SK-N-SH treated with all-trans-retinoic acid at 6 μM for 48 hours (cell line): ENCODE data around the gene SDHA.

Experiments used
- ATAC-seq: fragments of 200-7000 bp; cut with Tn5 transposase; 3 replicates; pipeline ENCODE4 v1.9.1; 2020; ENCODE audit warnings: mild to moderate bottlenecking, moderate library complexity
- BACH2 ChIP-seq: fragments of 250-450 bp; sonication (Bioruptor Pico); IDR thresholded peaks from 2 replicates; pipeline ENCODE4 v1.9.0; 2021; ENCODE audit warnings: mild to moderate bottlenecking, borderline replicate concordance
- CSDC2 ChIP-seq: fragments of 250-450 bp; sonication (Bioruptor Pico); IDR thresholded peaks from 2 replicates; pipeline ENCODE4 v1.5.0; 2020; ENCODE audit warnings: mild to moderate bottlenecking, moderate library complexity
- ISL1 ChIP-seq: fragments of 250-450 bp; sonication (Bioruptor Pico); IDR thresholded peaks from 2 replicates; pipeline ENCODE4 v2.1.2; 2022; ENCODE audit warnings: mild to moderate bottlenecking, moderate library complexity
- PPARA ChIP-seq: fragments of 250-450 bp; sonication (Bioruptor Pico); IDR thresholded peaks from 2 replicates; pipeline ENCODE4 v1.5.0; 2020; ENCODE audit warnings: mild to moderate bottlenecking, borderline replicate concordance
- RARB ChIP-seq: fragments of 250-450 bp; sonication (Bioruptor Pico); IDR thresholded peaks from 2 replicates; pipeline ENCODE4 v1.8.0; 2021; ENCODE audit warnings: mild to moderate bottlenecking, moderate library complexity
- SNAI2 ChIP-seq: fragments of 250-450 bp; sonication (Bioruptor Pico); IDR thresholded peaks from 2 replicates; pipeline ENCODE4 v1.5.0; 2020; ENCODE audit warnings: mild to moderate bottlenecking, moderate library complexity
- TOX ChIP-seq: fragments of 250-450 bp; sonication (Bioruptor Pico); IDR thresholded peaks from 2 replicates; pipeline ENCODE4 v1.8.0; 2021; ENCODE audit warnings: mild to moderate bottlenecking, moderate library complexity, borderline replicate concordance
- TSHZ2 ChIP-seq: fragments of 250-450 bp; sonication (Bioruptor Pico); IDR thresholded peaks from 2 replicates; pipeline ENCODE4 v1.5.0; 2020; ENCODE audit warnings: mild to moderate bottlenecking, moderate library complexity
- ZC3H10 ChIP-seq: fragments of 250-450 bp; sonication (Bioruptor Pico); IDR thresholded peaks from 2 replicates; pipeline ENCODE4 v1.5.1; 2021; ENCODE audit warnings: mild to moderate bottlenecking, moderate library complexity
- ZFP3 ChIP-seq: fragments of 250-450 bp; sonication (Bioruptor Pico); IDR thresholded peaks from 2 replicates; pipeline ENCODE4 v1.5.0; 2020; ENCODE audit warnings: mild to moderate bottlenecking, moderate library complexity
- ZFP30 ChIP-seq: fragments of 450-650 bp; formaldehyde crosslinking; IDR thresholded peaks from 2 replicates; pipeline ENCODE4 v1.5.0; 2022; ENCODE audit warnings: mild to moderate bottlenecking, moderate library complexity
- ZNF565 ChIP-seq: fragments of 450-650 bp; formaldehyde crosslinking; conservative IDR thresholded peaks from 2 replicates; pipeline ENCODE4 v1.5.0; 2020; ENCODE audit warnings: low read depth, mild to moderate bottlenecking, moderate library complexity
- ZNF70 ChIP-seq: fragments of 450-650 bp; formaldehyde crosslinking; IDR thresholded peaks from 2 replicates; pipeline ENCODE4 v1.5.0; 2020; ENCODE audit warnings: mild to moderate bottlenecking, moderate library complexity
- TF ChIP-seq, protein P1 (sequence below): fragments of 250-450 bp; sonication (Bioruptor Pico); IDR thresholded peaks from 2 replicates; pipeline ENCODE4 v1.5.1; 2020; ENCODE audit warnings: low read depth, mild to moderate bottlenecking, moderate library complexity
- TF ChIP-seq, protein P2 (sequence below): fragments of 250-450 bp; sonication (Bioruptor Pico); IDR thresholded peaks from 2 replicates; pipeline ENCODE4 v1.8.0; 2020; ENCODE audit warnings: mild to moderate bottlenecking, moderate library complexity, borderline replicate concordance
- TF ChIP-seq, protein P3 (sequence below): fragments of 250-450 bp; sonication (Bioruptor Pico); IDR thresholded peaks from 2 replicates; pipeline ENCODE4 v1.5.1; 2021; ENCODE audit warnings: mild to moderate bottlenecking, moderate library complexity

Gene SDHA

GRCh38 chr5:171801-172331, 46.3 kb upstream of the SDHA start:
- TF ChIP-seq, protein P1, sequence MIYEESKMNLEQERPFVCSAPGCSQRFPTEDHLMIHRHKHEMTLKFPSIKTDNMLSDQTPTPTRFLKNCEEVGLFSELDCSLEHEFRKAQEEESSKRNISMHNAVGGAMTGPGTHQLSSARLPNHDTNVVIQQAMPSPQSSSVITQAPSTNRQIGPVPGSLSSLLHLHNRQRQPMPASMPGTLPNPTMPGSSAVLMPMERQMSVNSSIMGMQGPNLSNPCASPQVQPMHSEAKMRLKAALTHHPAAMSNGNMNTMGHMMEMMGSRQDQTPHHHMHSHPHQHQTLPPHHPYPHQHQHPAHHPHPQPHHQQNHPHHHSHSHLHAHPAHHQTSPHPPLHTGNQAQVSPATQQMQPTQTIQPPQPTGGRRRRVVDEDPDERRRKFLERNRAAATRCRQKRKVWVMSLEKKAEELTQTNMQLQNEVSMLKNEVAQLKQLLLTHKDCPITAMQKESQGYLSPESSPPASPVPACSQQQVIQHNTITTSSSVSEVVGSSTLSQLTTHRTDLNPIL = no peak
- TF ChIP-seq ZC3H10 (CRISPR knock-in tag) = no peak
- TF ChIP-seq, protein P2, sequence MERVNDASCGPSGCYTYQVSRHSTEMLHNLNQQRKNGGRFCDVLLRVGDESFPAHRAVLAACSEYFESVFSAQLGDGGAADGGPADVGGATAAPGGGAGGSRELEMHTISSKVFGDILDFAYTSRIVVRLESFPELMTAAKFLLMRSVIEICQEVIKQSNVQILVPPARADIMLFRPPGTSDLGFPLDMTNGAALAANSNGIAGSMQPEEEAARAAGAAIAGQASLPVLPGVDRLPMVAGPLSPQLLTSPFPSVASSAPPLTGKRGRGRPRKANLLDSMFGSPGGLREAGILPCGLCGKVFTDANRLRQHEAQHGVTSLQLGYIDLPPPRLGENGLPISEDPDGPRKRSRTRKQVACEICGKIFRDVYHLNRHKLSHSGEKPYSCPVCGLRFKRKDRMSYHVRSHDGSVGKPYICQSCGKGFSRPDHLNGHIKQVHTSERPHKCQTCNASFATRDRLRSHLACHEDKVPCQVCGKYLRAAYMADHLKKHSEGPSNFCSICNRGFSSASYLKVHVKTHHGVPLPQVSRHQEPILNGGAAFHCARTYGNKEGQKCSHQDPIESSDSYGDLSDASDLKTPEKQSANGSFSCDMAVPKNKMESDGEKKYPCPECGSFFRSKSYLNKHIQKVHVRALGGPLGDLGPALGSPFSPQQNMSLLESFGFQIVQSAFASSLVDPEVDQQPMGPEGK (CRISPR knock-in tag) = no peak
- TF ChIP-seq TSHZ2 (CRISPR knock-in tag) = no peak
- no peak for TF ChIP-seq CSDC2 (CRISPR knock-in tag)
- TF ChIP-seq BACH2 (CRISPR knock-in tag) = no peak
- no peak for TF ChIP-seq ZFP3 (CRISPR knock-in tag)
- TF ChIP-seq, protein P3, sequence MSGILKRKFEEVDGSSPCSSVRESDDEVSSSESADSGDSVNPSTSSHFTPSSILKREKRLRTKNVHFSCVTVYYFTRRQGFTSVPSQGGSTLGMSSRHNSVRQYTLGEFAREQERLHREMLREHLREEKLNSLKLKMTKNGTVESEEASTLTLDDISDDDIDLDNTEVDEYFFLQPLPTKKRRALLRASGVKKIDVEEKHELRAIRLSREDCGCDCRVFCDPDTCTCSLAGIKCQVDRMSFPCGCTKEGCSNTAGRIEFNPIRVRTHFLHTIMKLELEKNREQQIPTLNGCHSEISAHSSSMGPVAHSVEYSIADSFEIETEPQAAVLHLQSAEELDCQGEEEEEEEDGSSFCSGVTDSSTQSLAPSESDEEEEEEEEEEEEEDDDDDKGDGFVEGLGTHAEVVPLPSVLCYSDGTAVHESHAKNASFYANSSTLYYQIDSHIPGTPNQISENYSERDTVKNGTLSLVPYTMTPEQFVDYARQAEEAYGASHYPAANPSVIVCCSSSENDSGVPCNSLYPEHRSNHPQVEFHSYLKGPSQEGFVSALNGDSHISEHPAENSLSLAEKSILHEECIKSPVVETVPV = no peak
- no peak for TF ChIP-seq ISL1 (CRISPR knock-in tag)
- no peak for TF ChIP-seq PPARA
- TF ChIP-seq TOX (CRISPR knock-in tag) = no peak
- no peak for TF ChIP-seq SNAI2
- no peak for TF ChIP-seq ZFP30 (CRISPR knock-in tag)
- no peak for TF ChIP-seq RARB (CRISPR knock-in tag)
- TF ChIP-seq ZNF70 (CRISPR knock-in tag) = no peak
- ATAC-seq = no peak

DNA sequence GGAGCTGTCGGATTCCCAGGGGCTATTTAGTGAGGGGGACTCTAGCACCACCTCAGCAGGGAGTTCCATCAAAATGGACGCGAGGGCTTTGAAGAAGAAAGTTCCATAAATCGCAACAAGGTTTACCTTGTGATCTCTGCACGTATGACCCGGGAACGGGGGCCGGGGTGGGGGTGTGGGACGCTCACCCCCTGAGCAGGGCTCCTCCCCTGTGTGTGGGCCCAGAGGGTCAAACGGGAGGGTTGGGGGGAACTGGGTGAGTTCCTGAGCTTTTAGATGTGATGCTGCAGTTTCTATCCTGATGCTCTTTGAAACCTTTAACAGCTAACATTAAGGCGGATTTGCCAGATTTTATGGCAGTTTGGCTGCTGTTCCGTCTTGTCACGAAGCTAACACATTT, 45.7 kb upstream of the SDHA start:
- TF ChIP-seq RARB (CRISPR knock-in tag) = no peak
- no peak for TF ChIP-seq TSHZ2 (CRISPR knock-in tag)
- TF ChIP-seq ZC3H10 (CRISPR knock-in tag) = no peak
- no peak for ATAC-seq

DNA sequence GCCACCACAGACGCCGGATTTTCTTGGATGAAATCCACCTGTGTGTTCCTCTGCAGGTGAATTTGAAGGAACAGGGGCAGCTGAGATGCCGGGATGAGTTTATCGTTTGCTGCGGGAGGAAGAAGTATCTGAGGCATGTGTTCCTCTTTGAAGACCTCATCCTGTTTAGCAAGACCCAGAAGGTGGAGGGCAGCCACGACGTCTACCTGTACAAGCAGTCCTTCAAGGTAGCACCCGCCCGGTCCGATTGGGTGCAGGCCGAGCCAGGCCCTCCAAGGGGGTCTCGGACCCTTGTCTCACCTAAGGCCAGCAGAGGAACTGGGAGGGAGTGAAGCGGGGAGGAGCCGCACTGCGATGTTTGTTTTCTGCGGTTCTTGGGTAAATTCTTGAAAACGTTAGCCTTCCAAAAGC, 45.3 kb upstream of the SDHA start:
- TF ChIP-seq ZFP30 (CRISPR knock-in tag) (no peak), TOX (CRISPR knock-in tag) (no peak), ZNF565 (CRISPR knock-in tag) (no peak)
- TF ChIP-seq, all 23 proteins: peak for 0
- no peak for ATAC-seq
